ENCODE results near the gene CCL3.
"Not testable (repeated sequence)": the region's sequence is repeated elsewhere in the genome, so short reads cannot be mapped to it uniquely, and the experiment has no call there.

The CCL3 gene

GRCh38 chr17:36115649-36115977, 25.7 kb upstream of the CCL3 start:
- not testable (repeated sequence) for DNase-seq (ENCODE audit: low spot score)

- not testable (repeated sequence) for DNase-seq (ENCODE audit: low spot score)
Measured at GRCh38 chr17:36114971-36115648, 25.2 kb upstream of the CCL3 start.

- DNase-seq (ENCODE audit: low spot score), result not testable (repeated sequence)
Measured at GRCh38 chr17:36113131-36113530, 23.2 kb upstream of the CCL3 start.

GRCh38 chr17:36112572-36112971, 22.6 kb upstream of the CCL3 start:
- no peak for DNase-seq (ENCODE audit: low spot score)

GRCh38 chr17:36111068-36111490, 21.1 kb upstream of the CCL3 start:
- DNase-seq (ENCODE audit: low spot score), result no peak

GRCh38 chr17:36108265-36108664, 18.3 kb upstream of the CCL3 start:
- not testable (repeated sequence) for DNase-seq (ENCODE audit: low spot score)

GRCh38 chr17:36107660-36108059, 17.7 kb upstream of the CCL3 start:
- DNase-seq (ENCODE audit: low spot score), result no peak

- DNase-seq (ENCODE audit: low spot score), result no peak
Measured at GRCh38 chr17:36106493-36106835, 16.5 kb upstream of the CCL3 start.

GRCh38 chr17:36105781-36106492, 16.0 kb upstream of the CCL3 start:
- no peak for DNase-seq (ENCODE audit: low spot score)

- no peak for DNase-seq (ENCODE audit: low spot score)
Measured at GRCh38 chr17:36104701-36105181, 14.8 kb upstream of the CCL3 start.

- not testable (repeated sequence) for DNase-seq (ENCODE audit: low spot score)
Measured at GRCh38 chr17:36104246-36104645, 14.3 kb upstream of the CCL3 start.

- not testable (repeated sequence) for DNase-seq (ENCODE audit: low spot score)
Measured at GRCh38 chr17:36103401-36103975, 13.5 kb upstream of the CCL3 start, which contains the start of gene CCL4. TSS of gene CCL4 (plus strand) at chr17:36103827. CDS start at chr17:36103906, 79 bp downstream.

- not testable (repeated sequence) for DNase-seq (ENCODE audit: low spot score)
Measured at GRCh38 chr17:36099004-36099403, 9.1 kb upstream of the CCL3 start.

- no peak for DNase-seq (ENCODE audit: low spot score)
Measured at GRCh38 chr17:36095992-36096391, 6.0 kb upstream of the CCL3 start.

GRCh38 chr17:36094746-36095145, 4.8 kb upstream of the CCL3 start:
- DNase-seq (ENCODE audit: low spot score), result no peak

GRCh38 chr17:36094232-36094631, 4.3 kb upstream of the CCL3 start:
- no peak for DNase-seq (ENCODE audit: low spot score)

GRCh38 chr17:36092715-36093114, 2.8 kb upstream of the CCL3 start:
- DNase-seq (ENCODE audit: low spot score), result not testable (repeated sequence)

GRCh38 chr17:36092230-36092629, 2.3 kb upstream of the CCL3 start:
- DNase-seq (ENCODE audit: low spot score), result no peak

- DNase-seq (ENCODE audit: low spot score), result no peak
Measured at GRCh38 chr17:36089339-36089865, 541 bp downstream of the CCL3 start.

GRCh38 chr17:36088670-36089338, 1.1 kb downstream of the CCL3 start:
- DNase-seq (ENCODE audit: low spot score), result no peak

GRCh38 chr17:36087897-36088572, 1.9 kb downstream of the CCL3 start:
- DNase-seq (ENCODE audit: low spot score), result not testable (repeated sequence)

- DNase-seq (ENCODE audit: low spot score), result not testable (repeated sequence)
Measured at GRCh38 chr17:36087471-36087870, 2.5 kb downstream of the CCL3 start.
